H1 (cell line): ENCODE results near the gene C22orf42.
"Not testable (repeated sequence)": the region's sequence is repeated elsewhere in the genome, so short reads cannot be mapped to it uniquely, and the experiment has no call there.

Experiments used
- EP300 ChIP-seq, 2 experiments: IDR thresholded peaks; 1 replicate in 1 of 2; 2 replicates in 1 of 2; pipeline ENCODE4 v1.6.1; 2011 to 2012; ENCODE audit warnings: low read depth in 2 of 2, low read length in 2 of 2, mild to moderate bottlenecking in 2 of 2, borderline replicate concordance in 1 of 2, inconsistent platforms in 1 of 2, moderate library complexity in 1 of 2
- POLR2A ChIP-seq, 2 experiments: IDR thresholded peaks; 1 replicate in 1 of 2; 2 replicates in 1 of 2; pipeline ENCODE4 v1.6.1; 2011; ENCODE audit warnings: low read depth in 2 of 2, low read length in 2 of 2, mild to moderate bottlenecking in 2 of 2; ENCODE audit errors: control extremely low read depth in 1 of 2
- POLR2AphosphoS5 ChIP-seq: IDR thresholded peaks from 2 replicates; pipeline ENCODE4 v1.6.1; 2011; ENCODE audit warnings: low read depth, low read length
- SIN3A ChIP-seq, 2 experiments: IDR thresholded peaks in 1 of 2; conservative IDR thresholded peaks in 1 of 2; 2 replicates each; pipeline ENCODE4 v1.6.1; 2011 to 2012; ENCODE audit warnings: low read length in 2 of 2, improper control_type of control experiment in 1 of 2, low read depth in 1 of 2, mild to moderate bottlenecking in 1 of 2
- SP1 ChIP-seq: IDR thresholded peaks from 2 replicates; pipeline ENCODE4 v1.6.1; 2011; ENCODE audit warnings: low read depth, low read length
- TF ChIP-seq, protein P1 (sequence below), 3 experiments: IDR thresholded peaks; 1 replicate in 2 of 3; 2 replicates in 1 of 3; pipeline versions ENCODE4 v1.5.1 to v1.6.1; 2011; ENCODE audit warnings: low read length in 3 of 3, mild to moderate bottlenecking in 3 of 3, inconsistent platforms in 2 of 3, low read depth in 1 of 3, moderate library complexity in 1 of 3; ENCODE audit not compliant: insufficient read depth in 1 of 3; ENCODE audit errors: control extremely low read depth in 1 of 3

DNA sequence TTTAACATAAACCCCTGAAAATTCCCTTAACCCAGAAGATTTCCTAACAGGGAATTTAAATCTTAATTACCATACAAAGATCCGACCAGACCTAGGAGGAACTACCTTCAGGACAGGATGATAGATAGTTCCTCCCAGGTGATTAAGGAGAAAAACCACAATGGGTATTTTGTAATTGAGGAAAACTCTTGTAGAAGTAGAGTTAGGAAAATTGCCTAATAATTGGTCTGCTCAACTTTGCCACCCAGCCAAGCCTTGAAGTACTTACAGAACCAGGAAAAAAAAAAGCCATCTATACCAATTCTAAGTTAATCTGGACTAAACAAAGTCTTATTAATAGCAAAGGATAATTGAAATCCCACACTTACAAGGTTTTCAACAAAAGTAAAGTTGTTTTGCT, 20.5 kb downstream of the C22orf42 start:
- TF ChIP-seq POLR2A (IDR thresholded peaks at IDR 0.05; ENCODE audit: control extremely low read depth in 1 of 2, low read depth in 2 of 2, low read length in 2 of 2); SP1; POLR2AphosphoS5; EP300 (IDR thresholded peaks at IDR 0.05; ENCODE audit: borderline replicate concordance in 1 of 2, low read depth in 2 of 2, low read length in 2 of 2); SIN3A (conservative IDR thresholded peaks at IDR 0.05 in 1 of 2, IDR thresholded peaks at IDR 0.05 in 1 of 2; ENCODE audit: low read depth in 1 of 2, low read length in 2 of 2): not testable (repeated sequence)
- TF ChIP-seq, protein P1, sequence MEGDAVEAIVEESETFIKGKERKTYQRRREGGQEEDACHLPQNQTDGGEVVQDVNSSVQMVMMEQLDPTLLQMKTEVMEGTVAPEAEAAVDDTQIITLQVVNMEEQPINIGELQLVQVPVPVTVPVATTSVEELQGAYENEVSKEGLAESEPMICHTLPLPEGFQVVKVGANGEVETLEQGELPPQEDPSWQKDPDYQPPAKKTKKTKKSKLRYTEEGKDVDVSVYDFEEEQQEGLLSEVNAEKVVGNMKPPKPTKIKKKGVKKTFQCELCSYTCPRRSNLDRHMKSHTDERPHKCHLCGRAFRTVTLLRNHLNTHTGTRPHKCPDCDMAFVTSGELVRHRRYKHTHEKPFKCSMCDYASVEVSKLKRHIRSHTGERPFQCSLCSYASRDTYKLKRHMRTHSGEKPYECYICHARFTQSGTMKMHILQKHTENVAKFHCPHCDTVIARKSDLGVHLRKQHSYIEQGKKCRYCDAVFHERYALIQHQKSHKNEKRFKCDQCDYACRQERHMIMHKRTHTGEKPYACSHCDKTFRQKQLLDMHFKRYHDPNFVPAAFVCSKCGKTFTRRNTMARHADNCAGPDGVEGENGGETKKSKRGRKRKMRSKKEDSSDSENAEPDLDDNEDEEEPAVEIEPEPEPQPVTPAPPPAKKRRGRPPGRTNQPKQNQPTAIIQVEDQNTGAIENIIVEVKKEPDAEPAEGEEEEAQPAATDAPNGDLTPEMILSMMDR (IDR thresholded peaks at IDR 0.05; ENCODE audit: control extremely low read depth in 1 of 3, insufficient read depth in 1 of 3, low read depth in 1 of 3, low read length in 3 of 3), result not testable (repeated sequence)
